ENCODE data around the gene DPRX.

Gene DPRX

GRCh38 chr19:53608381-53608780 lies 23.4 kb upstream of the DPRX start:
- no peak for TF ChIP-seq NFIC (IDR thresholded peaks at IDR 0.05)
- no peak for TF ChIP-seq CREB1 (IDR thresholded peaks at IDR 0.05; ENCODE audit: low read depth)
- TF ChIP-seq YY1 (IDR thresholded peaks at IDR 0.05; ENCODE audit: low read depth), result no peak
- TF ChIP-seq, protein P1, sequence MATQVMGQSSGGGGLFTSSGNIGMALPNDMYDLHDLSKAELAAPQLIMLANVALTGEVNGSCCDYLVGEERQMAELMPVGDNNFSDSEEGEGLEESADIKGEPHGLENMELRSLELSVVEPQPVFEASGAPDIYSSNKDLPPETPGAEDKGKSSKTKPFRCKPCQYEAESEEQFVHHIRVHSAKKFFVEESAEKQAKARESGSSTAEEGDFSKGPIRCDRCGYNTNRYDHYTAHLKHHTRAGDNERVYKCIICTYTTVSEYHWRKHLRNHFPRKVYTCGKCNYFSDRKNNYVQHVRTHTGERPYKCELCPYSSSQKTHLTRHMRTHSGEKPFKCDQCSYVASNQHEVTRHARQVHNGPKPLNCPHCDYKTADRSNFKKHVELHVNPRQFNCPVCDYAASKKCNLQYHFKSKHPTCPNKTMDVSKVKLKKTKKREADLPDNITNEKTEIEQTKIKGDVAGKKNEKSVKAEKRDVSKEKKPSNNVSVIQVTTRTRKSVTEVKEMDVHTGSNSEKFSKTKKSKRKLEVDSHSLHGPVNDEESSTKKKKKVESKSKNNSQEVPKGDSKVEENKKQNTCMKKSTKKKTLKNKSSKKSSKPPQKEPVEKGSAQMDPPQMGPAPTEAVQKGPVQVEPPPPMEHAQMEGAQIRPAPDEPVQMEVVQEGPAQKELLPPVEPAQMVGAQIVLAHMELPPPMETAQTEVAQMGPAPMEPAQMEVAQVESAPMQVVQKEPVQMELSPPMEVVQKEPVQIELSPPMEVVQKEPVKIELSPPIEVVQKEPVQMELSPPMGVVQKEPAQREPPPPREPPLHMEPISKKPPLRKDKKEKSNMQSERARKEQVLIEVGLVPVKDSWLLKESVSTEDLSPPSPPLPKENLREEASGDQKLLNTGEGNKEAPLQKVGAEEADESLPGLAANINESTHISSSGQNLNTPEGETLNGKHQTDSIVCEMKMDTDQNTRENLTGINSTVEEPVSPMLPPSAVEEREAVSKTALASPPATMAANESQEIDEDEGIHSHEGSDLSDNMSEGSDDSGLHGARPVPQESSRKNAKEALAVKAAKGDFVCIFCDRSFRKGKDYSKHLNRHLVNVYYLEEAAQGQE (IDR thresholded peaks at IDR 0.05; ENCODE audit: low read depth), result no peak
- TF ChIP-seq TAF1 (IDR thresholded peaks at IDR 0.05; ENCODE audit: low read depth), result no peak
- no peak for TF ChIP-seq TCF12 (IDR thresholded peaks at IDR 0.05; ENCODE audit: low read depth)
- TF ChIP-seq, protein P2, sequence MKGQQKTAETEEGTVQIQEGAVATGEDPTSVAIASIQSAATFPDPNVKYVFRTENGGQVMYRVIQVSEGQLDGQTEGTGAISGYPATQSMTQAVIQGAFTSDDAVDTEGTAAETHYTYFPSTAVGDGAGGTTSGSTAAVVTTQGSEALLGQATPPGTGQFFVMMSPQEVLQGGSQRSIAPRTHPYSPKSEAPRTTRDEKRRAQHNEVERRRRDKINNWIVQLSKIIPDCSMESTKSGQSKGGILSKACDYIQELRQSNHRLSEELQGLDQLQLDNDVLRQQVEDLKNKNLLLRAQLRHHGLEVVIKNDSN (IDR thresholded peaks at IDR 0.05), result no peak
- TF ChIP-seq FOXM1 (IDR thresholded peaks at IDR 0.05; ENCODE audit: borderline replicate concordance, low read depth), result no peak
- no peak for TF ChIP-seq TEAD4 (IDR thresholded peaks at IDR 0.05)
- no peak for TF ChIP-seq CEBPB (IDR thresholded peaks at IDR 0.05)
- TF ChIP-seq EGR1 (IDR thresholded peaks at IDR 0.05), result no peak
- TF ChIP-seq ZBTB7A (IDR thresholded peaks at IDR 0.05; ENCODE audit: low read depth), result no peak
- TF ChIP-seq, protein P3, sequence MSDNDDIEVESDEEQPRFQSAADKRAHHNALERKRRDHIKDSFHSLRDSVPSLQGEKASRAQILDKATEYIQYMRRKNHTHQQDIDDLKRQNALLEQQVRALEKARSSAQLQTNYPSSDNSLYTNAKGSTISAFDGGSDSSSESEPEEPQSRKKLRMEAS (IDR thresholded peaks at IDR 0.05), result no peak
- no peak for TF ChIP-seq RAD21 (IDR thresholded peaks at IDR 0.05; ENCODE audit: low read depth)
- TF ChIP-seq EP300 (IDR thresholded peaks at IDR 0.05; ENCODE audit: borderline replicate concordance), result no peak

DNA sequence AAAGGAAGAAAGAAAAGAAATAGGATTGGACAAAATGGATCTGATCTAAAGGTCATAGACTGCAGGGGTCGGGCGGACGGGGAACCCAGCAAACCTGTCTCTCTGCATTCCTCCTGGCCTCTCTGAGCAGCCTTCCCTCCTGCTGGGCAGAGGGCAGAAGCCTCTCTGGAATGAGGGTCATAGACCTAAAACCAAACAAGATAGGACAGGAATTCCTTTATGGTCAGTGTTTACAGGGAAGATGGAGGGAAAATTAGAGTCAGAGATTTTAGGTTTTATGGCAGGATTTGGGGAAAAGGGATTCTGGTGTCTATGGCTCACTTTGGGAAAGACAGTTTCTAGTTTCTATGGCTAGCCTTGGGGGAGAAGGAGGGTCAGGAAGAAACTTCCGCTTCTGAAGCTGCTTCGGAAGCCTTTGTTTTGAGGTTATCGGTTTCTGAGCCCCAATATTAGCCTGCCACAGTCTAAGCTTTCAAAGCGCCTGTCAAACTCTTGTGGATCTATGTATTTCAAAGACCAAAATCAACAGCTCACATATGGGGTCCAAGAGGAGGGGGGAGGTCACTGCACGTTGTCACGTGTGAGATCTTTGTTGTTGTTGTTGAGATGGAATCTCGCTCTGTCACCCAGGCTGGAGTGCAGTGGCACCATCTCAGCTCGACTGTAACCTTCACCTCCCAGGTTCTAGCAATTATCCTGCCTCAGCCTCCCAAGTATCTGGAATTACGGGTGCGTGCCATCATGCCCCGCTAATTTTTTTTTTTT lies 18.9 kb upstream of the DPRX start:
- TF ChIP-seq NFIC (IDR thresholded peaks at IDR 0.05) (no peak), TEAD4 (IDR thresholded peaks at IDR 0.05) (peak; percentile 53; the same call in 1 of the 2 replicates), ZBTB7A (IDR thresholded peaks at IDR 0.05; ENCODE audit: low read depth) (no peak), YY1 (IDR thresholded peaks at IDR 0.05; ENCODE audit: low read depth) (no peak), CEBPB (IDR thresholded peaks at IDR 0.05) (no peak)
- TF ChIP-seq, protein P1 (IDR thresholded peaks at IDR 0.05; ENCODE audit: low read depth), result no peak

GRCh38 chr19:53621885-53622740 lies 9.7 kb upstream of the DPRX start:
- TF ChIP-seq, protein P2 (IDR thresholded peaks at IDR 0.05), result no peak
- TF ChIP-seq TCF12 (IDR thresholded peaks at IDR 0.05; ENCODE audit: low read depth) (no peak), EGR1 (IDR thresholded peaks at IDR 0.05) (no peak), NFIC (IDR thresholded peaks at IDR 0.05) (no peak), EP300 (IDR thresholded peaks at IDR 0.05; ENCODE audit: borderline replicate concordance) (no peak), RAD21 (IDR thresholded peaks at IDR 0.05; ENCODE audit: low read depth) (no peak), FOXM1 (IDR thresholded peaks at IDR 0.05; ENCODE audit: borderline replicate concordance, low read depth) (no peak), CEBPB (IDR thresholded peaks at IDR 0.05) (no peak), YY1 (IDR thresholded peaks at IDR 0.05; ENCODE audit: low read depth) (no peak), TEAD4 (IDR thresholded peaks at IDR 0.05) (no peak), TAF1 (IDR thresholded peaks at IDR 0.05; ENCODE audit: low read depth) (no peak), ZBTB7A (IDR thresholded peaks at IDR 0.05; ENCODE audit: low read depth) (no peak), CREB1 (IDR thresholded peaks at IDR 0.05; ENCODE audit: low read depth) (no peak)
- TF ChIP-seq, protein P3 (IDR thresholded peaks at IDR 0.05), result no peak
- TF ChIP-seq, protein P1 (IDR thresholded peaks at IDR 0.05; ENCODE audit: low read depth), result no peak

All from Ishikawa (cell line).